HG02970 (cell line): ENCODE data around the gene APLF.
"Not testable (repeated sequence)": the region's sequence is repeated elsewhere in the genome, so short reads cannot be mapped to it uniquely, and the experiment has no call there.

Experiments used
- ATAC-seq: cut with Tn5 transposase; IDR thresholded peaks from one replicate; pipeline ENCODE4 v1.9.1; 2021; ENCODE audit warnings: mild to moderate bottlenecking, moderate library complexity, moderate number of reproducible peaks; ENCODE audit not compliant: unreplicated experiment, low FRiP score

APLF gene

DNA sequence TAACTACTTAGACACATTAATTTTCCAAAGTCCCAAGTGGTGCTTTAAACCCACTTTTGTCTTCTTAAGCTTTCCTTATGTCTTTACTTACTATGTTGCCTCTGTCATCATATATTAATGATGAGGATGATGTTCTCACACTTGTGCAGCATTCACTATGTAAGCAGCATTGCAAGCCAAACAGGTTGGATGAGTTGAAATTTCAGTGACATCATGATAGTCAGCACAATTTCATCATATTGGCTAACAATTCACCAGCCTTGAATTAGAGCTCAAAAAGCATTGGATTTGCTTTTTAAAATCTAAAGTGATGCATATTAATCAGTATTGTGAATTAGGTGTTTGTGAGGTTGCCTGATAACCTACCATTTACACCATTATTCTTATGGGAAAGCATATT is 7.7 kb downstream of the APLF start:
- no peak for ATAC-seq

DNA sequence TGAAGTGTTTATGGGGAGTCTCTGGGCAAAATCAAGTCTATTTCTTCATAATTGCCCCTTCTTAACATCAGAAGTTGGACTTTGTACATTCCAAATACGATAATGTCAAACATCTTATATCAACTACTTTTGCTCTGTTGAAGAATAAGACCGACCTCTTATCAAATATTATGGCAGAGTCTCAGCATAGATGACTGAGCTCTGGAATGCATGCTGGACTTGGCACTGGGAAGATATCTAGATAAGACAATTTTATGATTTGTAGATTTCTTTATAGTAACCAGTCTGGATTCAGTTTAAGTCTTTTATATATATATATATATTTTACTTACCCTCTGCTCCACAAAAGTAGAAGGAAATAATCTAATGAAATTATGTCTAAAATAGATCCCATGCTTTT is 8.2 kb downstream of the APLF start:
- no peak for ATAC-seq

DNA sequence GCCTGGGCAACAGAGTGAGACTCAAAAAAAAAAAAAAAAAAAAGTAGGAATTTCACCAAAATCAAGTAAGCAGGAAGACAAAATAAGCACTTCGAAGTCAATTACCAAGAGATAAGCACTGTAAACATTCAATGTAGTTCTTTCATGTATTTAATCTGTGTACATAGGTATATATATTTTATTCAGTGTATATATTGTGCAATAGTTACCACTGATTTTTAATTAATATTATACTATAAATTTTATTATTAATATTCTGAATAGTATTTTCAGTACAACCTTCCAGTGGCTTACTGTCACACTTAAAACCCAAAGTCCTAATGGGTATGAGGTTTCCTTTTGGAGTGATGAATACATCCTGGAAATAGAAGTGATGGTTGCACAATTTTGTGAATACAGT is 9.1 kb downstream of the APLF start:
- ATAC-seq, result no peak

DNA sequence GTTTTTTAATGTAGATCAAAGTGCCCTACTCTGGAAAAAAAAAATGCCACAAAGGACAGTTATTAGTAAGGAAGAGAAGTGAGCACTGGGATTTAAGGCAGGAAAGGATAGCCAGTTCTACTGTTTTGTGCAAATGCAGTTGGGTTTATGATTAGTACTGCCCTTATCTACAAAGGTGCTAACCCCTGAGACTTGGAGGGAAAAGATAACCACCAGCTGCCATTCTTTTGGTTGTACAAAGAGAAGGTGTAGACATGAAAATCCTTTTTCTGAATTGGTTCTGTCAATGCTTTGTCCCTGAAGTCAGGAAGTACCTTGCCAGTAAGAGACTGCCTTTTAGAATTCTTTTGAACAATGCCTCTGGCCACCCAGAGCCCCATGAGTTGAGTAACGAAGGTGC is 11.3 kb downstream of the APLF start:
- ATAC-seq, result no peak

DNA sequence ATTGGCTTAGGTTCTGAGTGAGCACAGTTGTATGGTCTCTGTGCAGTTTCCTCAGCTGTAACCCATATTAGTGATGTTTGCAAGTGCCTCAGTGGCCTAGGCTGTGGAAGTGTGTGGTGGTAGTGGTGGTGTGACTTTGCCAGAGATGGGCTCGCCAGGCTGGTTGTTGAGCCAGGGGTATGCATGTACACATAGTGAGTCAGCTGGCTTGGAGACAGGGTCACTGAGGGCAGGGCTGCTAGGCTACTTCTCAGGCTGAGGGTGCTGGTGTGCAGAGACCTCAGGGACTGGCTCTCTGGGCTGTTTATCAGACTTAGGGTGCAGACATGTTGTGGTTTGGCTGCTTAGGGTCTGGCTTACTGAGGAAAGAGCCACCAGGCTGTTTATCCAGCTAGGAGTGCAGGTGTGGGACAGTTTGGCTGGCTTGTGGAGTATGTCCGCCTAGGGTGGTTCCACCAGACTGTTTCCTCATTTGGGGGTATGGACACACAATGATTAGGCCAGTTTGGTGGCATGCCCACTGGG is 15.0 kb downstream of the APLF start:
- ATAC-seq, result no peak

DNA sequence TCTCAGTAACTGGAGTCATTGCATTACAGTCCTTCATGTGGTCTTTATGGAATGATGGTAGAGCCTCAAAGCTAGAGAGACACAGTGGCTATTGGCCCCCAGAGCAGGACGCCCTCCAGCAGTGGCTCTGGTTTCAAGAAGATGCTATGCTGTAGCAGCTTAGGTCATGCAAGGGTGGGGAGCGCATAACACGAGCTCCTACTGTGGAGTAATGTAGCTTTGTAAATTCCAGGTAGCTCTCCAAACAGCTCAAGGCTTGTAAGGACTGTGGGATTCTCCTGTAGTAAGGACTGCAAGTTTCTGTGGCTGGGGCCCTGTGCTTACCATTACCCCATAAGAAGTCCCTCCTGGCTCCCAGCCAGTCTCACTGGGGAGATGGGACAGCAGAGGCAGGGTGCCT is 15.6 kb downstream of the APLF start:
- ATAC-seq, result no peak

DNA sequence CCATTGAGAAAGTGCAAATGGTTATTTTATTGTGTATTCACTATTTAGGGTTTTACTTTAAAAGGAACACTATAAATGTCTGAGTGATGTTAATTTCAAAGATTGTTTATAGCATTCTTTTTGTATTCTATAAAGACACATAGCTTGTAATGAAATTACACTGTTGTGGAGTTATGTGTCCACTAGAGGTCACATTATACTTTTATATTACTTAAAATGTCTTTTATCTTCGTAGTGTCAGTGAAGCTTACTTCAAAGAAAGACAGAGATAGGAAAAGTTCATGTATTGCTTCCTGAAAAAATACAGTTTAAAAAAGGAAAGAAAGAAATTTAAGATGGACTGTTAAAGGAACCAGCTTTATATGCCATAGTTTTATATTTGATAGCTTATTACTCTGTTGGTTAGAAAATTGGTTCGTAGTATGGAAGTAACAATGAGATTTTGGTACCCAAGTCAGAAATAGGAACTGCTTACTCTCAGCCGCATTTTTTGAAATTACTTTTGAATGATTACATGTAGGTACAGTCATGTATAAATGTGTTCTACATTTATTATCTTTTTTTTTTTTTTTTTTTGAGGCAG is 20.5 kb downstream of the APLF start:
- ATAC-seq, result no peak

DNA sequence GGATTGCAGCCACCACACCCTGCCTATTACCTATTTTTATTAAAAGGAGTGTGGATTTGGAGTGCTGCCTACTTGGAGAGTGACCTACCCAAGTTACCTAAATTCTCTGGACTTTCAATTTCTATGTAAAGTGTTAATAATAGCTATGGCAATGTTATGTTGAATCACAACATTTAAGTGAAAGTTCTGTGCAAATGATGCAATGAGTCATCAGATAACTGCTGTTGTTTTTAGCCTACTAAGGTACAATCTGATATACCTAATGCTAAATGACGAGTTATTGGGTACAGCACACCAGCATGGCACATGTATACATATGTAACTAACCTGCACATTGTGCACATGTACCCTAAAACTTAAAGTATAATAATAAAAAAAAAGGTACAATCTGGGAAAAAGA is 21.2 kb downstream of the APLF start:
- not testable (repeated sequence) for ATAC-seq

DNA sequence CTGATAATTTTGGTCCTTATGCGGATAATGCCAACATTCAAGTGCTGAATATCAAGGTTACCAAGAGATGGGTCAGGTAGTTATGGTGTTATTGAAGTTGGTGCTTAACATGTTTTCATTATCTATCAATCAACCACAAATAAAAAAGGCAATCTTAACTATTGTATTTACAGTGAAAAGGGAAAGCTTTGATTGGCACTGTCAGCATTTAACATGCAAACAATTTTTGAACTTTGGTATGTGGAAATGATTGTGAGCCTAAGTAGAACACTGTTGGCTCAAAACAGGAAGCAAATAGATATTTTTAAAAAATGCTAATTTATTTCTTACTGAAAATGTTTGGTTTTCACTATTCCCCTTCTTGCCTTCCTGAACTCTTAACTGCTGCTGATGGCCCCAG is 21.9 kb downstream of the APLF start:
- ATAC-seq, result no peak

DNA sequence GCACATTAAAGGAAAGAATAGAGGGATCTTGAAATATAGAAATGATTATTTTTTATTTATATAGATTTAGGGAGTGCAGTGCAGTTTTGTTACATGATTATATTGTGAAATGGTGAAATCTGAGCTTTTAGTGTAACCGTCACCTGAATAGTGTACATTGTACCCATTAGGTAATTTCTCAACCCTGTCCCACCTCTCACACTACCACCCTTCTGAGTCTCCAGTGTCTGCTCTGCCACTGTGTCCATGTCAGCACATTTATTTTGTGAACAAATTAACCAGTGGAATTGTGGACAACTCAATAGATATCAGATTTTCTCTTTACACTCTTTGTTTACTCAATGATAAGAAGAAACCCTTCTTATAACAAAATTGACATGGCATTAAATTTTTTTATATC is 24.2 kb downstream of the APLF start:
- ATAC-seq, result no peak

DNA sequence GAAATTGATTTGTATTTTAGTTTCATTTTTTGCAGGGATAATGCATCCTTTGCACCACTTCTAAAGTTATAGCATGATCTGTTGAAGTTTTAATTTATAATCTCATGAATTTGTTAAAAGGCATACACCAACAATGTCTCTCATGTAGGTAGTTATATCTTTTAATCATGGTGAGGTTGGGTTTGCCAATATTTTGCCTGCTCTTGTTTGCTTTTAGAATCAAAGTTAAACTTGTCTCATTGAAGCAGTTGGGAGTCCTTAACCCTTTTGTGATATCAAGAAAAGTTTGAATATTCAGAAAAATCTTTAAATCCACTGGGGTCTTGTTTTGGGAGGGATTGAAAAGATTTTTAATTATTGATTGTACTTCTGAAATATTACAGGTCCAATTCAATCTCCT is 31.7 kb downstream of the APLF start:
- ATAC-seq, result no peak

DNA sequence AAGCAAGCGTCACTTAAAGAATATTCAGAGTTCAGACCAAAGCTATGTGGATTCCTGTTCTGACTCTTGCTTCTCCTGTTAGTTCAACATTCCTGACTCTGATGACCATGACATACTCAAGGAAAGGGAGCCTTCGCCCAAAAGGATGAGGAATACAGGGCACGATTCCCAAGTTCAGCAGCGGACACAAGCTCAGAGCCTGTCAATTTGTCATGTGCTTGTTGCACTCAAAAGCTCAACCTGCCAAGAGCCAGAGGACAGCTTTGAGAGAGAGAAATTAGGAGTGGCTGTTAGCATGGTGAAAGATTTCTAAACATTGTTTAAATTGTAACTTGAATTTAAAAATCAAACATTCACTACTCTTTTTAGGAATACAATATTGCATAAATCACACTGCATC is 33.3 kb downstream of the APLF start:
- no peak for ATAC-seq

DNA sequence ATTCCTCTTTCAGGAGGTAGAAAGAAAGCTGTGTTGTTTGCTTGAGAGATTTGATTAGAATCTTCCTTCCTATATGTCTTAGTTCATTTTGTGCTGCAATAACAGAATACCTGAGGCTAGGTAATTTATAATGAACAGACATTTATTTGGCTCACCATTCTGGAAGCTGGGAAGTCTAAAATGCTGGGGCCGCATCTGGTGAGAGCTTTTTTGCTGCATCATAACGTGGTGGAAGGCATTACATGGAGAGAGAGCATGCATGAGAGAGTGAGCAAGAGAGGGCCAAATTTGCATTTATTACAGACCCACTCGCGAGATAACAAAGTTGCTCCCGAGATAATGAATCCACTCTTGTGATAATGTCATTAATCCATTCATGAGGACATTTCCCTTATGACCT is 34.4 kb downstream of the APLF start:
- ATAC-seq, result no peak

DNA sequence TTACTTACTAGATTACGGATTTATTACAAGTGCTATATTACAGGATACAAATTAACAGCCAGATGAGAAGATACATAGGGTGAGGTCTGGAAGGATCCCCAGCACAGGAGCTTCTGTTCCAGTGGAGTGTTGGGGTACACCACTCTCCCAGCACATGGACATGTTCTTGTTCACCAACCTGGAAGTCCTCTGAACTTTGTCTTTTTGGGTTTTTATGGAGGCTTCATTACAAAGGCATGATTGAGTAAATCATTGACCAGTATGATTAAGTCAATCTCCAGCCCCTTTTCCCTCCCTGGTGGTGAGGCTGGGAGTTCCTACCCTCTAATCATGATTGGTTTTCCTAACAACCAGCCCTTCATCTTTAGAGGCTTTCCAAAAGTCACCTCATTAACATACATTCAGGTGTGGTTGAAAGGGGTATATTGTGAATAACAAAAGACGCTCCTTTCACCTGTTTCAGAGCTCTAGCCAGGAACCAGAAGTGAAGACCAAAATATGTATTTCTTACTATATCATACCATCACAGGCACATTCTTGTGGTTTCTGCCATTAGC is 38.3 kb downstream of the APLF start:
- ATAC-seq, result no peak

DNA sequence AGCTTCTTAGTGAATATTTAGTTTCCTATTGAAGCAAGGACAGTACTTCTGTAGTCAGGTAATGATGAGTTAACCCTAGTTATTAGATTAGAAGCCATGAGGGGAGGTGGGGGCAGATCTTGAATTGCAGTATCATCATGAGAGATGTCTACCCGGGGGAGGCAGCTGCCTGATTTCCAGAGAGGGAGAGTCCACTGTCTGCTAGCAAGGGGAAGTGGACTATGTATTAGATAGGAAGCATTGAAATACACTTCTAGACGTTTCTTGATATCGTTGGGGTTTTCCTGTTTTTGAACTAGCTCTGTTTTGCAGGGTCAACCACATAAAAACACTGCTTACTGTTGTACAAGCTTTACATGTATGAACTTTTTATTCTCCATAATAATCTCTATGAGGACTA is 38.8 kb downstream of the APLF start:
- ATAC-seq, result no peak

DNA sequence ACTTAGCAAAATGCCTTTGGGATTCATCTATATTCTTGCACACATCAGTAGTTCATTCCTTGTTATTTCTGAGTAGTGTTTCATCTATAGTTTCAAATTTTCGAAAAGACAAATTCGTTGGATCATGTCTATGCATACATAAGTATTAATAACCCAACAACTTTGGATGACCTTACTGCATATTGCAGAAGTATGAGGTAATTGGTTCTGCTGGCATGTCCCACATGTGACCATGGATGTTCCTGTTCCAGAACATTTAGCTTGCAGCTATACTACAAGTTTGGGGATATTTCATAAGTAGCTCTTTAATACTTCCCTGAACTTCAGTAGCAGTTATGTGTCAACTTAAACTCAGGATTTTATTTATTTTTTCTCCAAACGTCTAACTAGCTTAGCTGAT is 44.9 kb downstream of the APLF start:
- ATAC-seq, result no peak

DNA sequence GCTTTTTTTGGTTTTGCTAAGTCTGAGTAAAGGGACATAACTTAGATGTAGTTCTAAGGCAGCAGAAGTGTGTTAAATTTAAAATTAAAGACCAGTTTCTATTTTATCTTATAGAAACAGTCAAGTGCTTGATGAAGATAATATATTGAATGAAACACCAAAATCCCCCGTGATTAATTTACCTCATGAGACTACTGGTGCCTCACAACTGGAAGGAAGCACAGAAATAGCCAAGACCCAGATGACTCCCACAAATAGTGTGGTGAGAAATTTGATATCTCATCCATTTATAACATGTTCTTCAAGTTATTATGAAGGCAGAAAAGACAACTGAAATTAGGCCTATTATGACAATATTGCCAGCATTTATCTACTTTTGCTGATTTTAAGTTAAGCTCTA is 45.6 kb downstream of the APLF start:
- ATAC-seq, result no peak

DNA sequence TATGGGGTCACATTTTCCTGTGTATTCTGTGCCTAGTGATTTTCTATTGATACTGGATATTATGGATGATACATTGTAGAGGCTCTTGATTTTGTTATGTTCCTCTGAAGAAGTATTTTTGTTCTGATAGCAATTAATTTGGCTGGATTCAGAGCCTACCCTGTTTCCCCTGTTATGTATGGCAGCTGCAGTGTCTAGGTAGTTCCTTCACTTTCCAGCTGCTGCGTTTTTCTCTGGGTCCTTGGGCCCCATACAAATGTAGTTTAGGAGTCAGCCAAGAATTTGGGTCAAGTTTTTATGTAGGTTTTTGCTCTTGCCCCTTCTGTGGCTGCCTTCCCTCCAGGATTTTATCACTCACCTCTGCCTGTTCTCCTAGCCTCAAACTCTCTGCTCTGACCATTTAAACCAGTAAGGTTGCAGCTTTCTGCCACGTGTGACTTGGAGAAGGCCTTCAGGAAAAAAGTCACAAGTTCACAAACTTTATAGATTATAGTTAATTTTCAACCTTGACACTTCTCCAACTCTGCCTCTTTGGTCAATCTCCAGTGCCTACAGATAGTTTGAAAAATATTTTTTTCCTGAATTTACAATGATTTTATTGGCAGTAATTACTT is 47.0 kb downstream of the APLF start:
- ATAC-seq, result no peak

DNA sequence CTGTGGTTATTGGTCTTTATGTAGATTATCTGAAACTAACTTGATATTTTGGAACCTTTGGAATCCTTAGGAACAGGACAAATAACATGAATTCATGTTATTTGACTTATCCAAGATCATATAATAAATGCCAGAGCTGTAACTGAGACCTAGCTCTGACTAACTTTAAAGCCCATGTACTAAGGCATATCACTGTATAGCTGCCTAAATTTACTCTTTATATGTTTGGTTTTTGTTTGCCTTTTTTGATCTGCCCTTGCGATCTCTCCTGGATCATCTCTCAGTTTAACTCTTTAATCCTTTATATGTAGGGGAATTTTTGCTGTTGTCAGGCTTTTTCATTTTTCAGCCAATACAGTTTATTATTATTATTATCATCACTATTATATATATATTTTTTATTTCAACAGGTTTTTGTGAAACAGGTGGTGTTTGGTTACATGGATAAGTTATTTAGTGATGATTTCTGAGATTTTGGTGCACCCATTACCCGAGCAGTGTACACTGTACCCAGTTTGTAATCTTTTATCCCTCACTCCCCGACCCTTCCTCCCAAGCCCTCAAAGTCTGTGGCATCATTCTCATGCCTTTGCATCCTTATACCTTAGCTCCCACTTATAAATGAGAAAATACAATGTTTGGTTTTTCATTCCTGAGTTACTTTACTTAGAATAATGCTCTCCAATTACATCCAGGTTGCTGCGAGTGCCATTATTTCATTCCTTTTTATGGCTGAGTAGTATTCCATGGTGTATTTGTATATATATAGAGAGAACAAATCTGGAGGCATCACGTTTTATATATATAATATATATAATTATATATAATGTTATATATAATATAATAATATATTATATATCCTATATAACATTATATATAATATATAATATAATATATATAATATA is 48.9 kb downstream of the APLF start:
- no peak for ATAC-seq

DNA sequence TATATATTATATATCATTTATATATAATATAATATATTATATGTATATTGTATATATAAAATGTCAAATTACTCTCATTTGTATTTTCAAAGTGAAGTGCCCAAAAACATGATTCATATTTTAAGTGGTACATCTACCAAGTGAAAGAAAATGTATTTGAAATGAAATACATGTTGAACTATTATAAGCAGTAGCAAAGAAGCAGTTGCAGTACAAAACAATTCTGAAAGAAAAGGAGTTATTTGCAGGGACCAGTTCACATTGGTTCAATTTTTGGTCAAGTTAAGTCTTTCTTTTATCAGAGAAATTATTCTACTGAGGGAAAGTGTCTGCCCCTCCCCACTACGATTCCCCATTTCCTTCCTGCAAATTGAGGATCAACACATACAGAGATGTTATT is 51.9 kb downstream of the APLF start:
- ATAC-seq, result no peak

DNA sequence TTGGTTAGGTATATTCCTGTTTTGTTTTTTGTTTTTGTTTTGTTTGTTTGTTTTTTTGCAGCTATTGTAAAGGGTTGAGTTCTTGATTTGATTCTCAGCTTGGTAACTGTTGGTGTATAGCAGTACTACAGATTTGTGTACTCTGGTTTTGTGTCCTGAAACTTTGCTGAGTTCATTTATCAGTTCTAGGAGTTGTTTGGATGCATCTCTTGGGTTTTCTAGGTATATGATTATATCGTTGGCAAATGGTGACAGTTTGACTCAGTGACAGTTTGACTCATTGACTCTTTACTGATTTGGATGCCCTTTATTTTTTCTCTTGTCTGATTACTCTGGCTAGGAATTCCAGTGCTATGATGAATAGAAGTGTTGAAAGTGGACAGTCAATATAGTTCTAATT is 53.7 kb downstream of the APLF start:
- ATAC-seq, result no peak
